Panc1 (cell line): ENCODE data around the gene PTPN9.

Experiments used
- POLR2AphosphoS5 ChIP-seq: IDR thresholded peaks from 2 replicates; pipeline ENCODE4 v1.6.1; 2012; ENCODE audit warnings: mild to moderate bottlenecking, low read depth, low read length, moderate library complexity
- SIN3A ChIP-seq: IDR thresholded peaks from 2 replicates; pipeline ENCODE4 v1.6.1; 2012; ENCODE audit warnings: low read depth, mild to moderate bottlenecking, low read length, moderate library complexity, borderline replicate concordance; ENCODE audit not compliant: insufficient read depth
- TCF7L2 ChIP-seq: IDR thresholded peaks from 2 replicates; pipeline ENCODE4 v1.6.1; 2011; ENCODE audit warnings: mild to moderate bottlenecking, low read depth, low read length, inconsistent platforms
- TF ChIP-seq, protein P1 (sequence below): fragments of 450-650 bp; IDR thresholded peaks from 2 replicates; pipeline ENCODE4 v1.5.1; 2017; ENCODE audit warnings: mild to moderate bottlenecking
- TF ChIP-seq, protein P2 (sequence below), 2 experiments: IDR thresholded peaks; 2 replicates each; pipeline ENCODE4 v1.6.1; 2011 to 2012; ENCODE audit warnings: low read depth in 2 of 2, control low read depth in 1 of 2, low read length in 1 of 2, mild to moderate bottlenecking in 1 of 2, moderate library complexity in 1 of 2; ENCODE audit not compliant: insufficient read depth in 1 of 2

DNA sequence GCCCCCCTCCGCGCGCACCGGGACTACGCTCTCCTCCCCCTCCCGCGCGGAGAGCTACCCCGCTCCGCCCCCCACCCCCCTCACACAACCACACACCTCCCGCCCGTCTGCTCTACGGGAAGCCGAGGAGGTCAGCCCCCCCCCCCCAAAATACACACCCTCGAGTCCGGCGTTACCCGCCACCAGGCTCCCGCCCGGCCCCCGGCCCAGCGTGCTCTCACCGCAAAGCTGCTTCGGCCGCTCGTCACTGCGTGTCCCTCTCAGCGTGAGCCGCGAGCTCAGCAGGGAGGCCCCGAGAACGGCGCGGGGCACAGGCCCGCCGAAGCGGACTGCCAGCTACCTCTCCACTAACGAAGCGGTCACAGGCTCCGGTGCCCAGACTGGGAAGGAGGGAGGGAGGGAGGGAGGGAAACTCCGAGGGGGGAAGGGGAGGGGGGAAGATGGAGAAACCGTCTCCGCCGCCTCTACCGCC lies 127.9 kb downstream of the PTPN9 start:
- TF ChIP-seq POLR2AphosphoS5 (no peak; the same call in 1 of the 2 replicates), TCF7L2 (no peak), SIN3A (no peak)
- TF ChIP-seq, protein P1, sequence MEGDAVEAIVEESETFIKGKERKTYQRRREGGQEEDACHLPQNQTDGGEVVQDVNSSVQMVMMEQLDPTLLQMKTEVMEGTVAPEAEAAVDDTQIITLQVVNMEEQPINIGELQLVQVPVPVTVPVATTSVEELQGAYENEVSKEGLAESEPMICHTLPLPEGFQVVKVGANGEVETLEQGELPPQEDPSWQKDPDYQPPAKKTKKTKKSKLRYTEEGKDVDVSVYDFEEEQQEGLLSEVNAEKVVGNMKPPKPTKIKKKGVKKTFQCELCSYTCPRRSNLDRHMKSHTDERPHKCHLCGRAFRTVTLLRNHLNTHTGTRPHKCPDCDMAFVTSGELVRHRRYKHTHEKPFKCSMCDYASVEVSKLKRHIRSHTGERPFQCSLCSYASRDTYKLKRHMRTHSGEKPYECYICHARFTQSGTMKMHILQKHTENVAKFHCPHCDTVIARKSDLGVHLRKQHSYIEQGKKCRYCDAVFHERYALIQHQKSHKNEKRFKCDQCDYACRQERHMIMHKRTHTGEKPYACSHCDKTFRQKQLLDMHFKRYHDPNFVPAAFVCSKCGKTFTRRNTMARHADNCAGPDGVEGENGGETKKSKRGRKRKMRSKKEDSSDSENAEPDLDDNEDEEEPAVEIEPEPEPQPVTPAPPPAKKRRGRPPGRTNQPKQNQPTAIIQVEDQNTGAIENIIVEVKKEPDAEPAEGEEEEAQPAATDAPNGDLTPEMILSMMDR: no peak
- TF ChIP-seq, protein P2, sequence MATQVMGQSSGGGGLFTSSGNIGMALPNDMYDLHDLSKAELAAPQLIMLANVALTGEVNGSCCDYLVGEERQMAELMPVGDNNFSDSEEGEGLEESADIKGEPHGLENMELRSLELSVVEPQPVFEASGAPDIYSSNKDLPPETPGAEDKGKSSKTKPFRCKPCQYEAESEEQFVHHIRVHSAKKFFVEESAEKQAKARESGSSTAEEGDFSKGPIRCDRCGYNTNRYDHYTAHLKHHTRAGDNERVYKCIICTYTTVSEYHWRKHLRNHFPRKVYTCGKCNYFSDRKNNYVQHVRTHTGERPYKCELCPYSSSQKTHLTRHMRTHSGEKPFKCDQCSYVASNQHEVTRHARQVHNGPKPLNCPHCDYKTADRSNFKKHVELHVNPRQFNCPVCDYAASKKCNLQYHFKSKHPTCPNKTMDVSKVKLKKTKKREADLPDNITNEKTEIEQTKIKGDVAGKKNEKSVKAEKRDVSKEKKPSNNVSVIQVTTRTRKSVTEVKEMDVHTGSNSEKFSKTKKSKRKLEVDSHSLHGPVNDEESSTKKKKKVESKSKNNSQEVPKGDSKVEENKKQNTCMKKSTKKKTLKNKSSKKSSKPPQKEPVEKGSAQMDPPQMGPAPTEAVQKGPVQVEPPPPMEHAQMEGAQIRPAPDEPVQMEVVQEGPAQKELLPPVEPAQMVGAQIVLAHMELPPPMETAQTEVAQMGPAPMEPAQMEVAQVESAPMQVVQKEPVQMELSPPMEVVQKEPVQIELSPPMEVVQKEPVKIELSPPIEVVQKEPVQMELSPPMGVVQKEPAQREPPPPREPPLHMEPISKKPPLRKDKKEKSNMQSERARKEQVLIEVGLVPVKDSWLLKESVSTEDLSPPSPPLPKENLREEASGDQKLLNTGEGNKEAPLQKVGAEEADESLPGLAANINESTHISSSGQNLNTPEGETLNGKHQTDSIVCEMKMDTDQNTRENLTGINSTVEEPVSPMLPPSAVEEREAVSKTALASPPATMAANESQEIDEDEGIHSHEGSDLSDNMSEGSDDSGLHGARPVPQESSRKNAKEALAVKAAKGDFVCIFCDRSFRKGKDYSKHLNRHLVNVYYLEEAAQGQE (IDR thresholded peaks at IDR 0.05; ENCODE audit: insufficient read depth in 1 of 2, low read depth in 2 of 2, low read length in 1 of 2): no peak
